A673 (cell line): ENCODE results near the gene SNX32. TPM values are rescaled to one million over a fixed set of nuclear protein-coding genes. Genes with fewer than 3 reads are reported as not detected.

ENCODE experiments used
- BruUV-seq: library from RNA; stranded (reverse); fragments of 400-500 nt; replicated peaks from 2 replicates; lab custom pipeline; 2021; lab: Mats Ljungman, UMichigan
- CTCF ChIA-PET: fragments of 300-600 bp; sonication (Branson Sonifier 250); formaldehyde crosslinking; loops from one replicate; lab custom pipeline; 2022; ENCODE audit warnings: antibody characterized with exemption; lab: Charles Lee
- POLR2A ChIA-PET: fragments of 300-600 bp; sonication (Branson Sonifier 250); formaldehyde crosslinking; loops from one replicate; lab custom pipeline; 2022; ENCODE audit warnings: antibody characterized with exemption; ENCODE audit not compliant: low non-redundant PET; lab: Charles Lee
- DNase-seq: peaks from one replicate; pipeline ENCODE4 v3.0.0-alpha.2; 2015; ENCODE audit warnings: low spot score
- H3K27ac ChIP-seq: fragments of 200-600 bp; sonication (generic); 2 replicates; pipeline ENCODE4 v1.5.1; 2016; ENCODE audit warnings: mixed run types, low read depth, mild to moderate bottlenecking, mixed read lengths, antibody characterized with exemption, low read length; ENCODE audit not compliant: poor library complexity, severe bottlenecking
- H3K27me3 ChIP-seq: fragments of 200-600 bp; sonication (generic); replicated peaks from 2 replicates; pipeline ENCODE4 v1.6.1; 2017; ENCODE audit warnings: mixed run types, low read depth, mild to moderate bottlenecking, mixed read lengths, antibody characterized with exemption, low read length; ENCODE audit not compliant: insufficient read depth, poor library complexity
- H3K36me3 ChIP-seq: fragments of 200-600 bp; sonication (generic); 2 replicates; pipeline ENCODE4 v1.6.1; 2016; ENCODE audit warnings: mixed run types, mild to moderate bottlenecking, mixed read lengths, antibody characterized with exemption, low read length; ENCODE audit not compliant: insufficient read depth, poor library complexity, severe bottlenecking
- H3K4me1 ChIP-seq: fragments of 200-600 bp; sonication (generic); 2 replicates; pipeline ENCODE4 v1.6.1; 2017; ENCODE audit warnings: mixed run types, mild to moderate bottlenecking, mixed read lengths, antibody characterized with exemption, low read length; ENCODE audit not compliant: insufficient read depth, poor library complexity, severe bottlenecking
- H3K4me3 ChIP-seq: fragments of 200-600 bp; sonication (generic); 2 replicates; pipeline ENCODE4 v1.5.1; 2016; ENCODE audit warnings: low read depth, mixed run types, mild to moderate bottlenecking, mixed read lengths, low read length; ENCODE audit not compliant: poor library complexity, severe bottlenecking
- H3K9me3 ChIP-seq: fragments of 200-600 bp; sonication (generic); 2 replicates; pipeline ENCODE4 v1.6.1; 2016; ENCODE audit warnings: mixed run types, low read depth, mild to moderate bottlenecking, mixed read lengths, antibody characterized with exemption, low read length; ENCODE audit not compliant: poor library complexity, severe bottlenecking
- CTCF ChIP-seq: fragments of 300-800, 200-600 bp; sonication (generic); conservative IDR thresholded peaks from 2 replicates; pipeline ENCODE4 v1.5.1; 2017; ENCODE audit warnings: low read depth, mild to moderate bottlenecking, antibody characterized with exemption, low read length, moderate library complexity, mixed read lengths
- EZH2 ChIP-seq: fragments of 200-600 bp; sonication (generic); IDR thresholded peaks from 2 replicates; pipeline ENCODE4 v1.6.1; 2017; ENCODE audit warnings: borderline replicate concordance, low read depth, mild to moderate bottlenecking, mixed read lengths, antibody characterized with exemption, low read length; ENCODE audit not compliant: poor library complexity, severe bottlenecking
- intact Hi-C: fragments of 100-400 bp; cut with micrococcal nuclease; formaldehyde crosslinking; loops from one replicate; pipeline ENCODE4 v1.10.0; 2022; ENCODE audit not compliant: unreplicated experiment
- total RNA-seq: library from RNA; stranded (reverse); gene quantifications from 2 replicates; pipeline ENCODE4 v1.2.3, GENCODE V29; 2021

SNX32 gene
- total RNA-seq, 1 experiment from 2014 or later, result 2.1 TPM

- CTCF ChIA-PET, result no interaction called here
- intact Hi-C loops, result no loop called here
- Histone ChIP-seq H3K9me3 (no peaks in the 10 kb centered on the region), H3K4me1 (peaks cover 8% of the 10 kb centered on the region), H3K4me3 (peak within 1 kb of the TSS; percentile 24), H3K27ac (no peak within 1 kb of the TSS), H3K36me3 (no peaks in the 10 kb centered on the region), H3K27me3 (peaks cover 57% of the 10 kb centered on the region)
- no TSS peak for BruUV-seq
- no peak for DNase-seq
- POLR2A ChIA-PET, result no interaction called here
- peak; percentile 95 for TF ChIP-seq EZH2
- TF ChIP-seq CTCF, result no peak
Measured at GRCh38 chr11:65786786-65787636, 46.8 kb upstream of the SNX32 start, which contains the start of gene OVOL1. Gene OVOL1, plus strand, starts transcription at chr11:65787063. Its CDS starts 311 bp downstream, at chr11:65787374.

GRCh38 chr11:65787649-65788622 is 45.8 kb upstream of the SNX32 start:
- no TSS peak for BruUV-seq
- intact Hi-C loops, result no loop called here
- Histone ChIP-seq H3K9me3 (no peaks in the 10 kb centered on the region), H3K4me1 (peaks cover 8% of the 10 kb centered on the region), H3K4me3 (peak overlapping the region; percentile 22), H3K27ac (no peak overlapping the region), H3K27me3 (peaks cover 57% of the 10 kb centered on the region), H3K36me3 (no peaks in the 10 kb centered on the region)
- TF ChIP-seq EZH2 (peak; percentile 97), CTCF (no peak)
- ChIA-PET CTCF (interaction anchor here (0.6 kb wide), 1 partner anchor 77 kb away, joined by 8 read pairs; no protein-coding TSS in a partner anchor), POLR2A (no interaction called here)
- no peak for DNase-seq

GRCh38 chr11:65788821-65789220 is 44.9 kb upstream of the SNX32 start:
- Histone ChIP-seq H3K9me3 (no peaks in the 10 kb centered on the region), H3K4me1 (peaks cover 8% of the 10 kb centered on the region), H3K36me3 (no peaks in the 10 kb centered on the region), H3K27me3 (peaks cover 57% of the 10 kb centered on the region), H3K27ac (no peak overlapping the region), H3K4me3 (no peak overlapping the region)
- no peak for TF ChIP-seq CTCF
- no peak for TF ChIP-seq EZH2
- POLR2A ChIA-PET, result interaction anchor here (0.6 kb wide), 1 partner anchor 10 kb away, joined by 3 read pairs; no protein-coding TSS in a partner anchor
- intact Hi-C loops, result no loop called here
- DNase-seq, result no peak
- CTCF ChIA-PET, result interaction anchor here (1.4 kb wide), 1 partner anchor 9 kb away, joined by 12 read pairs; the partner anchor contains the start of gene AP5B1
- no TSS peak for BruUV-seq
